ENCODE results near the gene SSR3. TPM values are rescaled to one million over a fixed set of nuclear protein-coding genes. Genes with fewer than 3 reads are reported as not detected.
A peak's percentile ranks its signal among the peaks of the same experiment; 100 is the strongest.

SSR3 gene
- total and polyA plus RNA-seq, 2 of the 13 experiments (the other 11 are each of a cell fraction or from before 2014, with no cell fraction given) = 229 to 325 TPM

DNA sequence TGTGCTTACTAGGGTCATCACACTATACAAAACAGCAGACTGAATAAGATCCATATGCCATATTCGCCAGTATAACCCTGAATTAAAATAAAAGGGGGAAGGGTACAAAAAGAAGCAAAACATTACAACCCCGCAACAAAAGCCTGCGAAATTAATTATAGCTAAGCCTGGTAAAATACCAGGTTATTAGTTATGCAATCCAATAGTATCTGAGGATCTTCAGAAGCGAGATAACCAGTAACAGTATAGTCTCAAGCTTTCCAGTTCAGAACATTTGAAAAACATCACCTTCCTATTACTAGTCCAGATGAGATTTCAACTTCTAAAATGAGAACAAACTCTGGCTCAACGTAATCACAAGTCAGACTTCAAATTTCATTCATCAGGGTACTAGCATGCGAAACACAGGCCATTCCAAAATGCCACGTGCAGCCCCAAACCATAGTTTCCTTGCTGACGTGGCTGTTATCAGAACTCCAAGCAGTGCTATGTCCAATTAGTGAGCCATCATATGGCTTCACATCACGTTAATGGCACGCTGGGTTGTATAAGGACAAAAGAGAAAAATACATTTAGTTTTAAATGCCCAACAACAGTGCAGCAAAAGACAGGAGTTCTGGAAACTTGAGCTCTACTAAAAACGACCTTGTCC, 1.1 kb downstream of the SSR3 start (continued):
- TF ChIP-seq, protein P1, sequence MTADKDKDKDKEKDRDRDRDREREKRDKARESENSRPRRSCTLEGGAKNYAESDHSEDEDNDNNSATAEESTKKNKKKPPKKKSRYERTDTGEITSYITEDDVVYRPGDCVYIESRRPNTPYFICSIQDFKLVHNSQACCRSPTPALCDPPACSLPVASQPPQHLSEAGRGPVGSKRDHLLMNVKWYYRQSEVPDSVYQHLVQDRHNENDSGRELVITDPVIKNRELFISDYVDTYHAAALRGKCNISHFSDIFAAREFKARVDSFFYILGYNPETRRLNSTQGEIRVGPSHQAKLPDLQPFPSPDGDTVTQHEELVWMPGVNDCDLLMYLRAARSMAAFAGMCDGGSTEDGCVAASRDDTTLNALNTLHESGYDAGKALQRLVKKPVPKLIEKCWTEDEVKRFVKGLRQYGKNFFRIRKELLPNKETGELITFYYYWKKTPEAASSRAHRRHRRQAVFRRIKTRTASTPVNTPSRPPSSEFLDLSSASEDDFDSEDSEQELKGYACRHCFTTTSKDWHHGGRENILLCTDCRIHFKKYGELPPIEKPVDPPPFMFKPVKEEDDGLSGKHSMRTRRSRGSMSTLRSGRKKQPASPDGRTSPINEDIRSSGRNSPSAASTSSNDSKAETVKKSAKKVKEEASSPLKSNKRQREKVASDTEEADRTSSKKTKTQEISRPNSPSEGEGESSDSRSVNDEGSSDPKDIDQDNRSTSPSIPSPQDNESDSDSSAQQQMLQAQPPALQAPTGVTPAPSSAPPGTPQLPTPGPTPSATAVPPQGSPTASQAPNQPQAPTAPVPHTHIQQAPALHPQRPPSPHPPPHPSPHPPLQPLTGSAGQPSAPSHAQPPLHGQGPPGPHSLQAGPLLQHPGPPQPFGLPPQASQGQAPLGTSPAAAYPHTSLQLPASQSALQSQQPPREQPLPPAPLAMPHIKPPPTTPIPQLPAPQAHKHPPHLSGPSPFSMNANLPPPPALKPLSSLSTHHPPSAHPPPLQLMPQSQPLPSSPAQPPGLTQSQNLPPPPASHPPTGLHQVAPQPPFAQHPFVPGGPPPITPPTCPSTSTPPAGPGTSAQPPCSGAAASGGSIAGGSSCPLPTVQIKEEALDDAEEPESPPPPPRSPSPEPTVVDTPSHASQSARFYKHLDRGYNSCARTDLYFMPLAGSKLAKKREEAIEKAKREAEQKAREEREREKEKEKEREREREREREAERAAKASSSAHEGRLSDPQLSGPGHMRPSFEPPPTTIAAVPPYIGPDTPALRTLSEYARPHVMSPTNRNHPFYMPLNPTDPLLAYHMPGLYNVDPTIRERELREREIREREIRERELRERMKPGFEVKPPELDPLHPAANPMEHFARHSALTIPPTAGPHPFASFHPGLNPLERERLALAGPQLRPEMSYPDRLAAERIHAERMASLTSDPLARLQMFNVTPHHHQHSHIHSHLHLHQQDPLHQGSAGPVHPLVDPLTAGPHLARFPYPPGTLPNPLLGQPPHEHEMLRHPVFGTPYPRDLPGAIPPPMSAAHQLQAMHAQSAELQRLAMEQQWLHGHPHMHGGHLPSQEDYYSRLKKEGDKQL (CRISPR knock-in tag; IDR thresholded peaks at IDR 0.05; ENCODE audit: low read depth) = no peak
- TF ChIP-seq ZSCAN12 (CRISPR knock-in tag; IDR thresholded peaks at IDR 0.05) (no peak), SAP130 (CRISPR knock-in tag; IDR thresholded peaks at IDR 0.05; ENCODE audit: low read depth) (peak; percentile 62), TEAD2 (CRISPR knock-in tag; IDR thresholded peaks at IDR 0.05) (no peak), SKI (IDR thresholded peaks at IDR 0.05; ENCODE audit: partially characterized antibody) (no peak), MAFF (IDR thresholded peaks at IDR 0.05; ENCODE audit: low read depth, low read length) (peak; percentile 69), RFX3 (CRISPR knock-in tag; IDR thresholded peaks at IDR 0.05) (no peak), ZBTB3 (CRISPR knock-in tag; IDR thresholded peaks at IDR 0.05; ENCODE audit: borderline replicate concordance, low read depth) (no peak; the same call in 1 of the 2 replicates), ZNF160 (CRISPR knock-in tag; IDR thresholded peaks at IDR 0.05) (no peak), POLR2G (IDR thresholded peaks at IDR 0.05; ENCODE audit: low read depth, low read length) (no peak), NFKB2 (CRISPR knock-in tag; IDR thresholded peaks at IDR 0.05; ENCODE audit: borderline replicate concordance) (no peak), ZBTB42 (CRISPR knock-in tag; IDR thresholded peaks at IDR 0.05) (no peak), DNMT1 (CRISPR knock-in tag; IDR thresholded peaks at IDR 0.05) (no peak), MED1 (CRISPR knock-in tag; IDR thresholded peaks at IDR 0.05) (0 out of 2 replicates have a peak, but pooled peaks have one; percentile 20), RAD21 (CRISPR knock-in tag; IDR thresholded peaks at IDR 0.05) (no peak), MTA1 (CRISPR knock-in tag; IDR thresholded peaks at IDR 0.05; ENCODE audit: borderline replicate concordance) (no peak), RARA (CRISPR knock-in tag; IDR thresholded peaks at IDR 0.05) (no peak), KDM6A (CRISPR knock-in tag; IDR thresholded peaks at IDR 0.05; ENCODE audit: low read depth) (no peak)
